Fibroblast of lung (primary cell): ENCODE results near the gene ZFYVE1. TPM values are rescaled to one million over a fixed set of nuclear protein-coding genes. Genes with fewer than 3 reads are reported as not detected.

Experiments used
- DNase-seq, 2 donors: peaks; one replicate each; pipeline versions ENCODE4 v3.0.0 to v3.0.0-alpha.2; 2010; ENCODE audit warnings: low read depth in 2 of 2
- H2AFZ ChIP-seq: 2 replicates; pipeline ENCODE4 v1.5.1; 2012; ENCODE audit warnings: low read length, control low read depth, inconsistent platforms
- H3K27ac ChIP-seq: 2 replicates; pipeline ENCODE4 v1.5.1; 2011; ENCODE audit warnings: low read length, control low read depth; ENCODE audit not compliant: insufficient read depth
- H3K27me3 ChIP-seq: 2 replicates; pipeline ENCODE4 v1.5.1; 2011; ENCODE audit warnings: mild to moderate bottlenecking, low read length; ENCODE audit not compliant: control insufficient read depth, insufficient read depth
- H3K36me3 ChIP-seq: 2 replicates; pipeline ENCODE4 v1.5.1; 2011; ENCODE audit warnings: low read length; ENCODE audit not compliant: control insufficient read depth, insufficient read depth
- H3K4me1 ChIP-seq: 2 replicates; pipeline ENCODE4 v1.5.1; 2011; ENCODE audit warnings: low read length; ENCODE audit not compliant: control insufficient read depth, insufficient read depth; ENCODE audit errors: extremely low read depth
- H3K4me2 ChIP-seq: 2 replicates; pipeline ENCODE4 v1.5.1; 2011; ENCODE audit warnings: low read length, control low read depth; ENCODE audit not compliant: insufficient read depth; ENCODE audit errors: extremely low read depth
- H3K4me3 ChIP-seq, 4 experiments: fragments of 200-600 bp in 1 of 4; sonication (generic) in 1 of 4; replicated peaks in 1 of 4; 2 replicates each; pipeline ENCODE4 v1.5.1; 2011 to 2016; ENCODE audit warnings: low read length in 4 of 4, low read depth in 3 of 4, mild to moderate bottlenecking in 3 of 4, control low read depth in 2 of 4, inconsistent platforms in 1 of 4, mixed read lengths in 1 of 4; ENCODE audit not compliant: insufficient read depth in 1 of 4; ENCODE audit errors: control extremely low read depth in 1 of 4
- H3K79me2 ChIP-seq: 2 replicates; pipeline ENCODE4 v1.5.1; 2012; ENCODE audit warnings: mild to moderate bottlenecking, low read length, inconsistent platforms; ENCODE audit not compliant: control insufficient read depth, insufficient read depth
- H3K9ac ChIP-seq: 2 replicates; pipeline ENCODE4 v1.5.1; 2011; ENCODE audit warnings: mild to moderate bottlenecking, low read length, control low read depth; ENCODE audit not compliant: insufficient read depth
- H3K9me3 ChIP-seq: 2 replicates; pipeline ENCODE4 v1.5.1; 2012; ENCODE audit warnings: low read depth, low read length; ENCODE audit not compliant: control insufficient read depth, insufficient read depth
- H4K20me1 ChIP-seq: 2 replicates; pipeline ENCODE4 v1.5.1; 2011; ENCODE audit warnings: low read length; ENCODE audit not compliant: control insufficient read depth, insufficient read depth; ENCODE audit errors: extremely low read depth
- EZH2 ChIP-seq: IDR thresholded peaks from 2 replicates; pipeline ENCODE4 v1.5.1; 2012; ENCODE audit warnings: low read length, control low read depth, mild to moderate bottlenecking; ENCODE audit errors: missing control alignments
- polyA plus RNA-seq, 2 donors: library from polyadenylated mRNA; depleted of rRNA in 1 of 2; stranded (reverse) in 1 of 2; unstranded in 1 of 2; fragments of >200 nt; gene quantifications; 2 replicates each; pipeline ENCODE4 v1.2.1, GENCODE V29; 2011 to 2012; ENCODE audit warnings: missing spikeins in 1 of 2
- total RNA-seq: library from RNA; depleted of rRNA; stranded (reverse); fragments of >200 nt; gene quantifications from 2 replicates; pipeline ENCODE4 v1.2.1, GENCODE V29; 2014
- TF ChIP-seq, protein P1 (sequence below), 2 donors: IDR thresholded peaks in 1 of 2; conservative IDR thresholded peaks in 1 of 2; 1 replicate in 1 of 2; 2 replicates in 1 of 2; pipeline ENCODE4 v1.5.1; 2011 to 2012; ENCODE audit warnings: low read length in 2 of 2, control low read depth in 1 of 2, inconsistent platforms in 1 of 2, low read depth in 1 of 2, mild to moderate bottlenecking in 1 of 2

The ZFYVE1 gene
- total and polyA plus RNA-seq, 2 donors (not counting 1 experiment from before 2014, with no cell fraction given): 18.8 to 22.1 TPM

DNA sequence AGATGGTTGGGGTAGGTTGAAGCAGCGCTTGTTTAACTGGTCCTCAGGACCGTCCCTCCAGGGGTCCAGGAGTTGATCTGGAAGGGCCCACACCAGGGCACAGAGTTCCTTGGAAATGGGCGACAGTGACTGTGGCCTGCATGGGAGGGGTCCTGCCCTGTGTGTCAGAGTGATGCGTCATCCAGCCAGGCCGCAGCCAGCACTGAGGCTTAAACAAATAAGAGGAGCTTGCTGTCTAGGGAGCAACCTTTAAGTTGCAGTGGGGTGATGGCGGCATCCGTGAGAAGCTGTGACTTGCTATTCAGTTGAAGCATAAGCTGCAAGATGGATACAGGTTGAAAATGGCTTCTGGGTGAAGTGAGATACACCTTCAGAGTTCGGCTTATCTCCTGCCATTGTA is 80.4 kb downstream of the ZFYVE1 start:
- Histone ChIP-seq H3K79me2 (no peaks in the 10 kb centered on the region), H2AFZ (no peak overlapping the region), H3K27me3 (no peaks in the 10 kb centered on the region), H3K9ac (no peak overlapping the region), H3K27ac (no peak overlapping the region), H3K4me1 (no peaks in the 10 kb centered on the region), H3K36me3 (peaks cover 3% of the 10 kb centered on the region), H3K4me2 (no peak overlapping the region), H3K9me3 (no peaks in the 10 kb centered on the region), H4K20me1 (no peaks in the 10 kb centered on the region), H3K4me3 (no peak overlapping the region)
- DNase-seq: peak; percentile 43 to 71
- TF ChIP-seq EZH2: no peak
- TF ChIP-seq, protein P1, sequence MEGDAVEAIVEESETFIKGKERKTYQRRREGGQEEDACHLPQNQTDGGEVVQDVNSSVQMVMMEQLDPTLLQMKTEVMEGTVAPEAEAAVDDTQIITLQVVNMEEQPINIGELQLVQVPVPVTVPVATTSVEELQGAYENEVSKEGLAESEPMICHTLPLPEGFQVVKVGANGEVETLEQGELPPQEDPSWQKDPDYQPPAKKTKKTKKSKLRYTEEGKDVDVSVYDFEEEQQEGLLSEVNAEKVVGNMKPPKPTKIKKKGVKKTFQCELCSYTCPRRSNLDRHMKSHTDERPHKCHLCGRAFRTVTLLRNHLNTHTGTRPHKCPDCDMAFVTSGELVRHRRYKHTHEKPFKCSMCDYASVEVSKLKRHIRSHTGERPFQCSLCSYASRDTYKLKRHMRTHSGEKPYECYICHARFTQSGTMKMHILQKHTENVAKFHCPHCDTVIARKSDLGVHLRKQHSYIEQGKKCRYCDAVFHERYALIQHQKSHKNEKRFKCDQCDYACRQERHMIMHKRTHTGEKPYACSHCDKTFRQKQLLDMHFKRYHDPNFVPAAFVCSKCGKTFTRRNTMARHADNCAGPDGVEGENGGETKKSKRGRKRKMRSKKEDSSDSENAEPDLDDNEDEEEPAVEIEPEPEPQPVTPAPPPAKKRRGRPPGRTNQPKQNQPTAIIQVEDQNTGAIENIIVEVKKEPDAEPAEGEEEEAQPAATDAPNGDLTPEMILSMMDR (conservative IDR thresholded peaks at IDR 0.05 in 1 of 2, IDR thresholded peaks at IDR 0.05 in 1 of 2; ENCODE audit: low read depth in 1 of 2, low read length in 2 of 2): no peak

DNA sequence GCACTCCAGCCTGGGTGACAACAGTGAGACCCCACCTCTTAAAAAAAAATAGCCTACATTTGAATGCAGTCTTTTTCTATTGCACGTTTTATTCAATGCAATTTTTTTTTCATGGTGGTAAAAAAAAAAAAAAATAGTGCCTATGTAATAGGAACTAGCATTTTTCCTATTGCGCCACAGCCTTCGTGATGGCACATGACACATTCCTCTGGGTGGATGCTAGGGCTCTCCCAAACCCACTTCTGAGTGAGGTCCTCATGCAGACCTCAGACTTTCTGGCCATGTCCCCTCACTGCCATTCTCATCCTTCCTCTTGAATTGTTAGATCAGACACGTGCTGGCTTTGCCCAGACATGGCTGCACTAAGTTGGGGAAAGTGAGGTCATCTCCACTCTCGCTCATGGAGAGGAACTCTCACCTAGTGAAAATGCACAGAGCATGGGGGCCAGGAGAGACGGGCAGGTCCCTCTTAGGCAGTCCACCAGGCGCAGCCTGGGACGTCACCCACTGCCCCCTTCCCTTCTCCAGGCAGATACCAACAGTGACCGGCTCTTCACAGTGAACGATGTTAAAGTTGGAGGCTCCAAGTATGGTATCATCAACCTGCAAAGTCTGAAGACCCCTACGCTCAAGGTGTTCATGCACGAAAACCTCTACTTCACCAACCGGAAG is 81.4 kb downstream of the ZFYVE1 start:
- no peaks in the 10 kb centered on the region for H3K27me3 ChIP-seq

GRCh38 chr14:72943876-72944430 is 83.0 kb downstream of the ZFYVE1 start:
- Histone ChIP-seq H3K9me3 (no peaks in the 10 kb centered on the region), H2AFZ (no peak overlapping the region), H3K79me2 (no peaks in the 10 kb centered on the region), H3K4me3 (no peak overlapping the region), H3K9ac (no peak overlapping the region), H3K27me3 (no peaks in the 10 kb centered on the region), H3K4me1 (no peaks in the 10 kb centered on the region), H3K27ac (no peak overlapping the region), H4K20me1 (no peaks in the 10 kb centered on the region), H3K36me3 (peaks cover 7% of the 10 kb centered on the region), H3K4me2 (no peak overlapping the region)
- DNase-seq: no peak
- TF ChIP-seq EZH2: no peak
- TF ChIP-seq, protein P1 (conservative IDR thresholded peaks at IDR 0.05 in 1 of 2, IDR thresholded peaks at IDR 0.05 in 1 of 2; ENCODE audit: low read depth in 1 of 2, low read length in 2 of 2): no peak

More for the DNA sequence above, 81.4 kb downstream of the ZFYVE1 start:
- Histone ChIP-seq H3K27ac (no peak overlapping the region), H3K9me3 (no peaks in the 10 kb centered on the region), H4K20me1 (no peaks in the 10 kb centered on the region), H3K79me2 (no peaks in the 10 kb centered on the region), H3K9ac (no peak overlapping the region), H3K4me3 (no peak overlapping the region), H2AFZ (no peak overlapping the region), H3K4me1 (no peaks in the 10 kb centered on the region), H3K4me2 (no peak overlapping the region), H3K36me3 (peaks cover 7% of the 10 kb centered on the region)
- no peak for TF ChIP-seq EZH2
- TF ChIP-seq, protein P1 (conservative IDR thresholded peaks at IDR 0.05 in 1 of 2, IDR thresholded peaks at IDR 0.05 in 1 of 2; ENCODE audit: low read depth in 1 of 2, low read length in 2 of 2): no peak
- no peak for DNase-seq
